ENCODE measurements around the gene GUCY2D.

The GUCY2D gene

GRCh38 chr17:8046929-8047768 is 44.7 kb downstream of the GUCY2D start:
- H3K27ac ChIP-seq: no peak overlapping the region
- DNase-seq (ENCODE audit: low spot score): no peak
- CTCF ChIA-PET: interaction anchor here (1.5 kb wide), 1 partner anchor 11 kb away, joined by 8 read pairs; no protein-coding TSS in a partner anchor

GRCh38 chr17:8047769-8048110 is 45.3 kb downstream of the GUCY2D start:
- ChIA-PET POLR2A (ENCODE audit: low non-redundant PET) (no interaction called here), CTCF (interaction anchor here (0.7 kb wide), 1 partner anchor 176 kb away, joined by 3 read pairs; no protein-coding TSS in a partner anchor)
- DNase-seq (ENCODE audit: low spot score): no peak
- no peak for TF ChIP-seq CTCF (conservative IDR thresholded peaks at IDR 0.05; ENCODE audit: low read depth)
- no peak overlapping the region for H3K27ac ChIP-seq

More at GRCh38 chr17:8046929-8047768, 44.7 kb downstream of the GUCY2D start:
- TF ChIP-seq CTCF (conservative IDR thresholded peaks at IDR 0.05; ENCODE audit: low read depth): no peak
- POLR2A ChIA-PET (ENCODE audit: low non-redundant PET): no interaction called here

GRCh38 chr17:8048236-8048635 is 45.8 kb downstream of the GUCY2D start:
- no peak for DNase-seq (ENCODE audit: low spot score)
- ChIA-PET CTCF (interaction anchor here (0.7 kb wide), 1 partner anchor 177 kb away, joined by 3 read pairs; no protein-coding TSS in a partner anchor), POLR2A (ENCODE audit: low non-redundant PET) (no interaction called here)
- no peak overlapping the region for H3K27ac ChIP-seq
- TF ChIP-seq CTCF (conservative IDR thresholded peaks at IDR 0.05; ENCODE audit: low read depth): no peak

GRCh38 chr17:8048736-8049135 is 46.3 kb downstream of the GUCY2D start:
- TF ChIP-seq CTCF (conservative IDR thresholded peaks at IDR 0.05; ENCODE audit: low read depth): no peak
- no peak for DNase-seq (ENCODE audit: low spot score)
- ChIA-PET POLR2A (ENCODE audit: low non-redundant PET) (no interaction called here), CTCF (no interaction called here)
- no peak overlapping the region for H3K27ac ChIP-seq

GRCh38 chr17:8051831-8052230 is 49.4 kb downstream of the GUCY2D start:
- H3K27ac ChIP-seq: no peak overlapping the region
- POLR2A ChIA-PET (ENCODE audit: low non-redundant PET): interaction anchor here (0.6 kb wide), 1 partner anchor 22 kb away, joined by 5 read pairs; no protein-coding TSS in a partner anchor
- CTCF ChIA-PET: interaction anchor here (0.6 to 1.3 kb wide), 3 partner anchors 9 to 64 kb away, joined by 3 to 8 read pairs (median 3); no protein-coding TSS in a partner anchor
- no peak for TF ChIP-seq CTCF (conservative IDR thresholded peaks at IDR 0.05; ENCODE audit: low read depth)
- no peak for DNase-seq (ENCODE audit: low spot score)

GRCh38 chr17:8052256-8053252 is 50.1 kb downstream of the GUCY2D start:
- no peak overlapping the region for H3K27ac ChIP-seq
- ChIA-PET POLR2A (ENCODE audit: low non-redundant PET) (no interaction called here), CTCF (interaction anchor here (0.6 to 1.3 kb wide), 3 partner anchors 8 to 65 kb away, joined by 3 to 8 read pairs (median 3); no protein-coding TSS in a partner anchor)
- no peak for TF ChIP-seq CTCF (conservative IDR thresholded peaks at IDR 0.05; ENCODE audit: low read depth)
- DNase-seq (ENCODE audit: low spot score): no peak

All from RWPE1 (cell line).